22Rv1 (cell line): Measurements from ENCODE around the gene PRPF39.

ENCODE experiments used
- CTCF ChIP-seq: fragments of 450-650 bp; IDR thresholded peaks from 2 replicates; pipeline ENCODE4 v1.5.1; 2017; ENCODE audit warnings: mild to moderate bottlenecking
- ZFX ChIP-seq: fragments of 450-650 bp; IDR thresholded peaks from 2 replicates; pipeline ENCODE4 v1.6.1; 2017; ENCODE audit warnings: antibody characterized with exemption, borderline replicate concordance

DNA sequence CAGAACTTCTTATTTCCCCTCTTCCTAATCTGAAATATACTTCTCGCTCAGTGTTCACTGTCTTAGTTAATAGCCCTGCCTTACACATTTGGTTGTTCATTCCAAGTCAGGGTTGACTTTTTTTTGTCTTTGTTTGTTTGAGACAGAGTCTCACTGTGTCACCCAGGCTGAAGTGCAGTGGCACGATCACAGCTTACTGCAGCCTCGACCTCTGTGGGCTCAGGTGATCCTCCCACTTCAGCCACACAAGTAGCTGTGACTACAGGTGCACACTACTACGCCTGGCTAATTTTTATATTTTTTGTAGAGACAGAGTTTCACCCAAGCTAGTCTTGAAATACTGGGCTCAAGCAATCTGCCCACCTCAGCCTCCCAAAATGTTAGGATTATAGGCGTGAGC is 42.3 kb upstream of the PRPF39 start:
- TF ChIP-seq CTCF: no peak
- TF ChIP-seq ZFX: no peak
